Transverse colon (tissue), 4 donors: Measurements from ENCODE around the gene CLUH.
"Not testable (repeated sequence)": the region's sequence is repeated elsewhere in the genome, so short reads cannot be mapped to it uniquely, and the experiment has no call there.

ENCODE experiments used
- CTCF ChIP-seq, 5 experiments: fragments of 200-600 bp in 3 of 5; fragments of 450-650 bp in 2 of 5; sonication (generic) in 3 of 5; IDR thresholded peaks; 1 replicate in 2 of 5; 2 replicates in 3 of 5; pipeline ENCODE4 v1.5.1; 2016 to 2017; ENCODE audit warnings: antibody characterized with exemption in 5 of 5, inconsistent platforms in 3 of 5, mild to moderate bottlenecking in 2 of 5, moderate library complexity in 1 of 5
- EP300 ChIP-seq: sonication (generic); formaldehyde crosslinking; IDR thresholded peaks from one replicate; pipeline ENCODE4 v1.6.1; 2017; ENCODE audit warnings: antibody characterized with exemption, low read depth
- POLR2A ChIP-seq: fragments of 450-650 bp; IDR thresholded peaks from one replicate; pipeline ENCODE4 v1.6.1; 2016; ENCODE audit warnings: antibody characterized with exemption, mild to moderate bottlenecking, moderate library complexity
- POLR2AphosphoS5 ChIP-seq, 3 donors: sonication (generic); formaldehyde crosslinking; IDR thresholded peaks; one replicate each; pipeline ENCODE4 v1.6.1; 2016; ENCODE audit warnings: antibody characterized with exemption in 3 of 3

- TF ChIP-seq CTCF (IDR thresholded peaks at IDR 0.05); POLR2AphosphoS5 (IDR thresholded peaks at IDR 0.05); POLR2A; EP300: not testable (repeated sequence)
Measured at GRCh38 chr17:2660410-2660809, 51.2 kb downstream of the CLUH start.
